ENCODE results near the gene SCN4A. TPM values are rescaled to one million over a fixed set of nuclear protein-coding genes. Genes with fewer than 3 reads are reported as not detected.

The SCN4A gene
- total RNA-seq, 1 donor: not detected

DNA sequence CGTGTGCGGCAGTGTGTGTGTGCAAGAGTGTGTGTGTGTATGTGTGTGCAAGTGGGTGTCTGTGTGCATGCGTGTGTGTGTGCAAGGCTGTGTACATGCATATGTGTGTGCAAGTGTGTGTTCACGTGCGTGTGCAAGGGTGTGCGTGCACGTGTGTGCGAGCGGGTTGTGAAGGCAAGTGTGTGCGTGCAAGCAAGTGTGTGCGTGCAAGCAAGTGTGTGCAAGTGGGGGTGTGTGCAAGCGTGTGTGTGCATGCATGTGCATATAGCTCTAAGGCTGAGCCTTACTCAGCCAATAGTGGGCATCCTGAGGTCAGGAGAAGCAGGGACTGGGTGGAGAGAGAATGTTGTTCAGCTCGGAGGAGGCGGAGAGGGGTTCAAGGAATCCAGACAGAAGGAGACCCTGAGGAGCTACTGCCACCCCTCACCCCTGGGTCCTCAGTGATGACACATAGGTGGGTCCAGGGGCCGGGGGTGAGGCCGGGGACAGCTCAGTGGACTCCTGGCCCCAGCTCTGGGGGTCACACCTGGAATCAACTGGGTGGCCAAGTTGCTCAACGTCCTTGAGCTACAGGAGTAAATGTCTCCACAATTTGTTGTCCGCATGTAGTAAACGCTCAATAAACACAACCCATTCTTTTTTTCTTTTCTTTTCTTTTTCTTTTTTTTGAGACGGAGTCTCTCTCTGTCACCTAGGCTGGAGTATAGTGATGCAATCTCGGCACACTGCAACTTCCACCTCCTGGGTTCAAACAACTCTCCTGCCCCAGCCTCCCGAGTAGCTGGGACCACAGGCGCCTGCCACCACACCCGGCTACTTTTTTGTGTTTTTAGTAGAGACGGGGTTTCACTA lies 27.2 kb upstream of the SCN4A start:
- TF ChIP-seq, protein P1, sequence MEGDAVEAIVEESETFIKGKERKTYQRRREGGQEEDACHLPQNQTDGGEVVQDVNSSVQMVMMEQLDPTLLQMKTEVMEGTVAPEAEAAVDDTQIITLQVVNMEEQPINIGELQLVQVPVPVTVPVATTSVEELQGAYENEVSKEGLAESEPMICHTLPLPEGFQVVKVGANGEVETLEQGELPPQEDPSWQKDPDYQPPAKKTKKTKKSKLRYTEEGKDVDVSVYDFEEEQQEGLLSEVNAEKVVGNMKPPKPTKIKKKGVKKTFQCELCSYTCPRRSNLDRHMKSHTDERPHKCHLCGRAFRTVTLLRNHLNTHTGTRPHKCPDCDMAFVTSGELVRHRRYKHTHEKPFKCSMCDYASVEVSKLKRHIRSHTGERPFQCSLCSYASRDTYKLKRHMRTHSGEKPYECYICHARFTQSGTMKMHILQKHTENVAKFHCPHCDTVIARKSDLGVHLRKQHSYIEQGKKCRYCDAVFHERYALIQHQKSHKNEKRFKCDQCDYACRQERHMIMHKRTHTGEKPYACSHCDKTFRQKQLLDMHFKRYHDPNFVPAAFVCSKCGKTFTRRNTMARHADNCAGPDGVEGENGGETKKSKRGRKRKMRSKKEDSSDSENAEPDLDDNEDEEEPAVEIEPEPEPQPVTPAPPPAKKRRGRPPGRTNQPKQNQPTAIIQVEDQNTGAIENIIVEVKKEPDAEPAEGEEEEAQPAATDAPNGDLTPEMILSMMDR (IDR thresholded peaks at IDR 0.05; ENCODE audit: insufficient read depth, low read depth, low read length): no peak
- H3K4me3 ChIP-seq (ENCODE audit: low read depth, low read length): no peak overlapping the region
- DNase-seq (ENCODE audit: low read depth): no peak

DNA sequence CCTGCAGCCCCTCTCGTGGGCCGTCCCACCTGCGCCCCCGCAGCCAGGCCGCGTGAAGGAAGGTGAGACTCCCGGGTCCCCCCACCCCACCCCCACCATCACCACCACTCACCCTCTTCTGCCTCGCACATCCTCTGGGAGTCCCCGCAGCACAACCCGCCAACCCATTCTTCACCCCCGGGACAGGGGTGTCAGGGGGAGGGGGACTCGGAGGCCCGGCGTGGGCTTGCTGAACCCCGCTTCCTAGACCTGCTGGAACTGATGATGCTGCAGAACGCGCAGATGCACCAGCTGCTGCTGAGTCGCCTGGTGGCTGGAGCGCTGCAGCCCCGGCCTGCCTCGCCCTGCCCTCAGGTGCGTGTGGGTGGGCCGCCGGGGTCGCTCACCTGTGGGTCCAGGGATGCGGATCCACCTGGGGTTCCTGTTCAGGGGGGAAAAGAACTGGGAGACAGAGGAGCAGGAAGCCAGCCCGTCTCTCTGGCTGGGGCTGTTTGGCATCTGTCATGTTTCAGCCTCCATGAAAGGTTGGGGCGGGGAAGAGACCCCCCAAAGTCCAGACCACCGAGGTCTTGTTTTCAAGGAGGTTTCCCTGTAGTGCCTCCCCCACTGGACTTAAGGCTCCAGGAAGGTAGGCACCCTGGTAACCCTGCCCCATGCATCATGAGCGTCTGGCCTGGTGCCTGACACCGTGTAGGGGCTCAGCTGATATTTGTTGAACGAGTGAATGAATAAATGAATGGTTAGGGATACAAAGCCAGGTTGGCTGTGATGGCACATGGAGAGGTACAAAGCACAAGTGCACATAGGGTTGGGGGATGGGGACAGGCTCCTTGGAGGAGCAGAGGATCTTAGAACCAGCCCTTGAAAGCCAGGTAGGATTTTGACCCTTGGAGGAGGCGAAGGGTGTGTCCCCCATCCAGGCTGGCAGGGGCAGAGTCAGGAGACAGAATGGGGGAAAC lies 26.3 kb upstream of the SCN4A start:
- no peak for DNase-seq (ENCODE audit: low read depth)
- peak overlapping the region; percentile 81 for H3K4me3 ChIP-seq (ENCODE audit: low read depth, low read length)
- TF ChIP-seq, protein P1 (IDR thresholded peaks at IDR 0.05; ENCODE audit: insufficient read depth, low read depth, low read length): no peak

DNA sequence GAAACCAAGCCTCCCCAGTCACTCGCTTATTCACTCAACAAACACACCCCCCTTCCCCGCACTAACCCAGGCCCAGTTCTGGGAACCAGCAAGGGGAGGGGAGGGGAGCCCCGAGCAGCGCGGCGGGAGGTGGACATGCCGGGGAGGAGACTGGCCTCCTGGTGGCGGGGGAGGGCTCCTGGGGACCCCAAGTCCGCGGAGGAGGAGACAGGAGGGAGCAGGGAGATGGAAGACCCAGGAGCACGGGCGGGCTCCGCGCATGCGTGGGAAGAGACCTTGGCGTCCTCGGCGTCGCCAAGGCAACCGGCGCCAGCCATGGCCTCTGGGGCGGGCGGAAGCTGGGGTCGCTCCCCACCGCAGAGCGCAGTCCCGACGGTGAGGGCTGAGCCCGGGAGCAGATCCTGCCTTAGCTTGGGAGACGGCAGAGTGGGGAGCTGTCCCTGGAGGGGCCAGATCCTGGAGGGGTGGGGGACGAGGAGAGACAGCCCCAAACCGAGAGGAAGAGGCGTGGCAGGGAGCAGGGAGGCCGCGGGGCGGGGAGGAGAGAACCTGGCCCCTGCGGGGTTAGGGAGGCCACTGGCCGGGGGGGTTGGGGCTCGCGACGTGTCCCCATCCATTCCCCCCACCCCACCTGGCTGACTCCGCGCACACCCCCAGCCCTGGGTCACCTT lies 25.5 kb upstream of the SCN4A start, which contains the start of gene PRR29:
PRR29 (plus strand) TSS at position 302 of the 671 bp plus-strand sequence; CDS start at position 316, 14 bp downstream.
- peak within 1 kb of the TSS; percentile 81 for H3K4me3 ChIP-seq (ENCODE audit: low read depth, low read length)
- DNase-seq (ENCODE audit: low read depth): peak; percentile 54
- TF ChIP-seq, protein P1 (IDR thresholded peaks at IDR 0.05; ENCODE audit: insufficient read depth, low read depth, low read length): no peak

DNA sequence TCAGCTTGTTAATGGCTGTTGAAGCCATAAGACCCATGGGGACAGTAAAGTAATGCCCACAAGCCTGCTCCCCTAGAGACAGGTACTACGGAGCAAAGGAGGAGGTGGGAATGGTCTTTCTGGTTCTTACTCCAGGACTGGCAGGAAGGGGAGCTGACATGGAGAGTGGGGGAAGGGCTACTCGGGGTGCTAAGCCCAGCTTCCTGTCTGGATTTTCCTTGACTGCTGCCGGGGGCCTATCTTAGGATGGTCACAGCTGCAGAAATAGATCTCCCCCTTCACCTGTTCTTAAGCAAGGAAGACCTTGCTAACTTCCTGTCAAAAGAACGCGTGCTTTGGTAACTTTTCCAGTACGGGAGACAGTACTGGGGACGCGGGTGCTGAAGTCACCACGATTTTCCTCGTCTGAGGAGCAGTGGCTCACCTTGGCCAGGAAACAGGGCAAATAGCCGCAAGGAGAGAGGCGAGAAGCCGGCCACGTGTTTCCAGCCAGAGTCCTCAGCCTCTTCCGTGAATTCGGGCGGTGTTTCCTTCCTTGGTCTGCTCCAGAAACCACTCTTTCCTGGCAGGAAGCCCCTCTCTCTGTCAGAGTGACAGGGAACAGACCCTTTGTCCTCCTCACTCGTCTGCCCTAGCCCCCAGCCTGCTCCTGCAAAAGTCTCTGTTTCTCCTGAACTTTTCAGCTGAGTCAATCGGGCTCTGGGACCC lies 24.8 kb upstream of the SCN4A start:
- peak overlapping the region; percentile 81 for H3K4me3 ChIP-seq (ENCODE audit: low read depth, low read length)
- TF ChIP-seq, protein P1 (IDR thresholded peaks at IDR 0.05; ENCODE audit: insufficient read depth, low read depth, low read length): no peak
- no peak for DNase-seq (ENCODE audit: low read depth)

DNA sequence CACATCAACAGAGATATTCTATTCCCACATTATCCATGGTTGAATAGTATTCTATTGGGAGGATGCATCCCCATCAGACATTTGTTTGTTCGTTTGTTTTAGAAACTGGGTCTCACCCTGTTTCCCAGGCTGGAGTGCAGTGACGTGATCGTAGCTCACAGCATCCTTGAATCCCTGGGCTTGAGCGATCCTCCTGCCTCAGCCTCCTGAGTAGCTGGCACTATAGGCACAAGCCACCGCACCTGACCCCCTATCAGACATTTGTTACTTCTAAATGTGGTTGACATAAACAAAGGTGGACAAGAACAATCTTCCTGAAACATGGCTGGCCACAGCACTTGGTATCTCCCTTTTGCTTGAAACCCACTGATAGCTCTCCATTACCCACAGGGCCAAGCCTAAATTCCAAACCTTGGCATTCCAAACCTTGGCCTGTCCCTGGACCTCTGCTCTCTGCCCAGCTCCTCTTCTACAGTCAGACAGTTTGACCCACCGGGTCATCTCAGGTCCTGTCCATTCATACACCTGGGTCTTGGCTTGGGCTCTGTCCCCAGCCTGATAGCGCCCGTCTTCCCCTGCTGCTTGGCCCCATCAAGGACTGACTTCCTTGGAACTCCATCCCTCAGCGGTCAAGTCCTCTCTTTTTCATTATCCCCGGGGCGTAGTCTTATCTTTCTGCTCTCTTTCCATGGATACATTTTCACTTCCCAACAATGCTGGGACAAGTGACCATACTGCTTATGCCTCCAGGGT lies 23.9 kb upstream of the SCN4A start:
- TF ChIP-seq, protein P1 (IDR thresholded peaks at IDR 0.05; ENCODE audit: insufficient read depth, low read depth, low read length): no peak
- no peak for DNase-seq (ENCODE audit: low read depth)

More for the DNA sequence above, 23.9 kb upstream of the SCN4A start:
- H3K4me3 ChIP-seq (ENCODE audit: low read depth, low read length): no peak overlapping the region
